Spleen (tissue), 7 donors: Measurements from ENCODE around the gene TMEM220.

ENCODE experiments used
- POLR2A ChIP-seq, 3 donors: fragments of 450-650 bp; IDR thresholded peaks; one replicate each; pipeline ENCODE4 v1.5.1; 2017; ENCODE audit warnings: antibody characterized with exemption in 3 of 3, mild to moderate bottlenecking in 1 of 3
- POLR2AphosphoS5 ChIP-seq, 3 donors: sonication (generic); formaldehyde crosslinking; IDR thresholded peaks; one replicate each; pipeline ENCODE4 v1.5.1; 2017; ENCODE audit warnings: antibody characterized with exemption in 3 of 3
- TF ChIP-seq, protein P1 (sequence below), 11 experiments: fragments of 200-600 bp in 7 of 11; fragments of 450-650 bp in 4 of 11; sonication (generic) in 4 of 11; IDR thresholded peaks in 8 of 11; conservative IDR thresholded peaks in 3 of 11; 1 replicate in 7 of 11; 2 replicates in 4 of 11; pipeline versions ENCODE4 v1.4.0 to v1.8.0; 2016 to 2021; ENCODE audit warnings: antibody characterized with exemption in 11 of 11, inconsistent platforms in 4 of 11, mild to moderate bottlenecking in 1 of 11
- donor health status: DM: no; HTN: no; CAD: no; lungs with moderate emphysema.
- donor health status: DM: no; HTN: no; CAD: no.
- donor health status: DM: no; HTN: no; CAD: no.

- TF ChIP-seq, protein P1, sequence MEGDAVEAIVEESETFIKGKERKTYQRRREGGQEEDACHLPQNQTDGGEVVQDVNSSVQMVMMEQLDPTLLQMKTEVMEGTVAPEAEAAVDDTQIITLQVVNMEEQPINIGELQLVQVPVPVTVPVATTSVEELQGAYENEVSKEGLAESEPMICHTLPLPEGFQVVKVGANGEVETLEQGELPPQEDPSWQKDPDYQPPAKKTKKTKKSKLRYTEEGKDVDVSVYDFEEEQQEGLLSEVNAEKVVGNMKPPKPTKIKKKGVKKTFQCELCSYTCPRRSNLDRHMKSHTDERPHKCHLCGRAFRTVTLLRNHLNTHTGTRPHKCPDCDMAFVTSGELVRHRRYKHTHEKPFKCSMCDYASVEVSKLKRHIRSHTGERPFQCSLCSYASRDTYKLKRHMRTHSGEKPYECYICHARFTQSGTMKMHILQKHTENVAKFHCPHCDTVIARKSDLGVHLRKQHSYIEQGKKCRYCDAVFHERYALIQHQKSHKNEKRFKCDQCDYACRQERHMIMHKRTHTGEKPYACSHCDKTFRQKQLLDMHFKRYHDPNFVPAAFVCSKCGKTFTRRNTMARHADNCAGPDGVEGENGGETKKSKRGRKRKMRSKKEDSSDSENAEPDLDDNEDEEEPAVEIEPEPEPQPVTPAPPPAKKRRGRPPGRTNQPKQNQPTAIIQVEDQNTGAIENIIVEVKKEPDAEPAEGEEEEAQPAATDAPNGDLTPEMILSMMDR (IDR thresholded peaks at IDR 0.05 in 8 of 11, conservative IDR thresholded peaks at IDR 0.05 in 3 of 11) = no peak
- TF ChIP-seq POLR2A (IDR thresholded peaks at IDR 0.05) = no peak
- no peak for TF ChIP-seq POLR2AphosphoS5 (IDR thresholded peaks at IDR 0.05)
Measured at GRCh38 chr17:10757647-10758046, 27.8 kb upstream of the TMEM220 start.
